Esophagus squamous epithelium (tissue), 4 donors: ENCODE measurements around the gene FA2H.

Experiments used
- POLR2A ChIP-seq, 4 donors: fragments of 450-650 bp; IDR thresholded peaks; one replicate each; pipeline ENCODE4 v1.6.1; 2017; ENCODE audit warnings: antibody characterized with exemption in 4 of 4, mild to moderate bottlenecking in 4 of 4, moderate library complexity in 3 of 4
- TF ChIP-seq, protein P1 (sequence below), 6 experiments: fragments of 450-650 bp in 4 of 6; fragments of 200-600 bp in 2 of 6; sonication (generic) in 2 of 6; IDR thresholded peaks; one replicate each; pipeline ENCODE4 v1.5.1; 2016 to 2019; ENCODE audit warnings: antibody characterized with exemption in 6 of 6, mild to moderate bottlenecking in 4 of 6, moderate library complexity in 4 of 6

DNA sequence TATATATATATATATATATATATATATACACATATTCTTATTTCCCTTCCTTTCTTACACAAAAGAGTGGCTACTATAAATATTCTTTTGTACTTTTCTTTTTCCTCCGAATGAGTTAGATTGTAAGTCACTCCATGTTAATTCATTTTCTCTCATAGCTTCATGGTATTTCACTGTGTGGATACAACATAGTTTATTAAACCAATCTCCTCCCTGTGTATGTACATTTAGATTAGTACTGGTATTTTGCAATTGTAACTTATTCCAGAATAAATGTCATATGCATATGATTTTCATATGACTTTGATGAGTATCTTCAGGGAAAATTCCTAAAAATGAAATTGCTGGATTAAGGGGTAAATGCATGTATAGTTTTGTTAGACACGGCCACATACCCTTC lies 20.0 kb upstream of the FA2H start:
- TF ChIP-seq, protein P1, sequence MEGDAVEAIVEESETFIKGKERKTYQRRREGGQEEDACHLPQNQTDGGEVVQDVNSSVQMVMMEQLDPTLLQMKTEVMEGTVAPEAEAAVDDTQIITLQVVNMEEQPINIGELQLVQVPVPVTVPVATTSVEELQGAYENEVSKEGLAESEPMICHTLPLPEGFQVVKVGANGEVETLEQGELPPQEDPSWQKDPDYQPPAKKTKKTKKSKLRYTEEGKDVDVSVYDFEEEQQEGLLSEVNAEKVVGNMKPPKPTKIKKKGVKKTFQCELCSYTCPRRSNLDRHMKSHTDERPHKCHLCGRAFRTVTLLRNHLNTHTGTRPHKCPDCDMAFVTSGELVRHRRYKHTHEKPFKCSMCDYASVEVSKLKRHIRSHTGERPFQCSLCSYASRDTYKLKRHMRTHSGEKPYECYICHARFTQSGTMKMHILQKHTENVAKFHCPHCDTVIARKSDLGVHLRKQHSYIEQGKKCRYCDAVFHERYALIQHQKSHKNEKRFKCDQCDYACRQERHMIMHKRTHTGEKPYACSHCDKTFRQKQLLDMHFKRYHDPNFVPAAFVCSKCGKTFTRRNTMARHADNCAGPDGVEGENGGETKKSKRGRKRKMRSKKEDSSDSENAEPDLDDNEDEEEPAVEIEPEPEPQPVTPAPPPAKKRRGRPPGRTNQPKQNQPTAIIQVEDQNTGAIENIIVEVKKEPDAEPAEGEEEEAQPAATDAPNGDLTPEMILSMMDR (IDR thresholded peaks at IDR 0.05) = no peak
- no peak for TF ChIP-seq POLR2A (IDR thresholded peaks at IDR 0.05)
